ENCODE results near the gene STK11IP.

DNA sequence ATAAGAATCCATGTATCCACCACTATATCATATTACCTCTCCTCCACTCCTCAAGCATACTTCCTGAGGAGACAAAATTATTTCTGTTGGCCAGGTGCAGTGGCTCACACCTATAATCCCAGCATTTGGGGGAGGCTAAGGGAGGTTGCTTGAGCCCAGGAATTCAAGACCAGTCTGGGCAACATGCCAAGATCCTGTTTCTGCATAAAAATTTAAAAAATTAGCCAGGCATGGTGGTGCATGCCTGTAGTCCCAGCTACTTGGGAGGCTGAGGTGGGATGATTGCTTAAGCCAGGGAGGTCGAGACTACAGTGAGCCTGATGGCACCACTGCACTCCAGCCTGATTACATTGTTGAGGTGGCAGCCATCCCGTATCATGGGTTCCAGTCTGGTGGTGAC lies 16.3 kb upstream of the STK11IP start:
- TF ChIP-seq, protein P1, sequence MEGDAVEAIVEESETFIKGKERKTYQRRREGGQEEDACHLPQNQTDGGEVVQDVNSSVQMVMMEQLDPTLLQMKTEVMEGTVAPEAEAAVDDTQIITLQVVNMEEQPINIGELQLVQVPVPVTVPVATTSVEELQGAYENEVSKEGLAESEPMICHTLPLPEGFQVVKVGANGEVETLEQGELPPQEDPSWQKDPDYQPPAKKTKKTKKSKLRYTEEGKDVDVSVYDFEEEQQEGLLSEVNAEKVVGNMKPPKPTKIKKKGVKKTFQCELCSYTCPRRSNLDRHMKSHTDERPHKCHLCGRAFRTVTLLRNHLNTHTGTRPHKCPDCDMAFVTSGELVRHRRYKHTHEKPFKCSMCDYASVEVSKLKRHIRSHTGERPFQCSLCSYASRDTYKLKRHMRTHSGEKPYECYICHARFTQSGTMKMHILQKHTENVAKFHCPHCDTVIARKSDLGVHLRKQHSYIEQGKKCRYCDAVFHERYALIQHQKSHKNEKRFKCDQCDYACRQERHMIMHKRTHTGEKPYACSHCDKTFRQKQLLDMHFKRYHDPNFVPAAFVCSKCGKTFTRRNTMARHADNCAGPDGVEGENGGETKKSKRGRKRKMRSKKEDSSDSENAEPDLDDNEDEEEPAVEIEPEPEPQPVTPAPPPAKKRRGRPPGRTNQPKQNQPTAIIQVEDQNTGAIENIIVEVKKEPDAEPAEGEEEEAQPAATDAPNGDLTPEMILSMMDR (IDR thresholded peaks at IDR 0.05; ENCODE audit: low read length): no peak
- TF ChIP-seq EZH2 (optimal IDR thresholded peaks at IDR 0.05; ENCODE audit: low read depth, low read length): no peak
- no peak for TF ChIP-seq EZH2phosphoT487 (IDR thresholded peaks at IDR 0.05; ENCODE audit: low read length)
